WERI-Rb-1 (cell line): Measurements from ENCODE around the gene DOK7.

Experiments
- DNase-seq: peaks from one replicate; pipeline ENCODE4 v3.0.0-alpha.2; 2020
- H3K27ac ChIP-seq: fragments of 250-450 bp; sonication (Bioruptor Pico); 2 replicates; pipeline ENCODE4 v1.5.1; 2020; ENCODE audit warnings: mild to moderate bottlenecking, moderate library complexity
- H3K27me3 ChIP-seq: fragments of 250-450 bp; sonication (Bioruptor Pico); 2 replicates; pipeline ENCODE4 v1.5.1; 2021; ENCODE audit warnings: mild to moderate bottlenecking, low read depth, moderate library complexity; ENCODE audit not compliant: insufficient read depth, severe bottlenecking
- H3K36me3 ChIP-seq: fragments of 250-450 bp; sonication (Bioruptor Pico); 2 replicates; pipeline ENCODE4 v1.5.1; 2020; ENCODE audit warnings: mild to moderate bottlenecking, moderate library complexity
- H3K4me3 ChIP-seq: 2 replicates; pipeline ENCODE4 v1.5.1; 2011; ENCODE audit warnings: low read depth, mild to moderate bottlenecking, control low read depth, low read length
- H3K9me3 ChIP-seq: fragments of 250-450 bp; sonication (Bioruptor Pico); 2 replicates; pipeline ENCODE4 v1.5.1; 2021; ENCODE audit warnings: mild to moderate bottlenecking, moderate library complexity; ENCODE audit not compliant: severe bottlenecking
- CTCF ChIP-seq: IDR thresholded peaks from 2 replicates; pipeline ENCODE4 v1.5.1; 2011; ENCODE audit warnings: low read depth, mild to moderate bottlenecking, control low read depth, inconsistent platforms, low read length

DOK7 gene

GRCh38 chr4:3420956-3421355 lies 42.1 kb upstream of the DOK7 start:
- Histone ChIP-seq H3K36me3 (peaks cover 49% of the 10 kb centered on the region), H3K9me3 (no peaks in the 10 kb centered on the region), H3K27ac (no peak overlapping the region), H3K4me3 (no peak overlapping the region), H3K27me3 (no peaks in the 10 kb centered on the region)
- no peak for DNase-seq
- TF ChIP-seq CTCF, result no peak

GRCh38 chr4:3421470-3421869 lies 41.6 kb upstream of the DOK7 start:
- no peak for TF ChIP-seq CTCF
- Histone ChIP-seq H3K4me3 (no peak overlapping the region), H3K27me3 (no peaks in the 10 kb centered on the region), H3K9me3 (no peaks in the 10 kb centered on the region), H3K27ac (no peak overlapping the region), H3K36me3 (peaks cover 44% of the 10 kb centered on the region)
- DNase-seq, result no peak

GRCh38 chr4:3422241-3422801 lies 40.8 kb upstream of the DOK7 start:
- TF ChIP-seq CTCF, result no peak
- H3K27me3 ChIP-seq, result no peaks in the 10 kb centered on the region
- H3K9me3 ChIP-seq, result no peaks in the 10 kb centered on the region
- H3K36me3 ChIP-seq, result peaks cover 35% of the 10 kb centered on the region
- DNase-seq, result no peak
- H3K4me3 ChIP-seq, result no peak overlapping the region
- no peak overlapping the region for H3K27ac ChIP-seq

DNA sequence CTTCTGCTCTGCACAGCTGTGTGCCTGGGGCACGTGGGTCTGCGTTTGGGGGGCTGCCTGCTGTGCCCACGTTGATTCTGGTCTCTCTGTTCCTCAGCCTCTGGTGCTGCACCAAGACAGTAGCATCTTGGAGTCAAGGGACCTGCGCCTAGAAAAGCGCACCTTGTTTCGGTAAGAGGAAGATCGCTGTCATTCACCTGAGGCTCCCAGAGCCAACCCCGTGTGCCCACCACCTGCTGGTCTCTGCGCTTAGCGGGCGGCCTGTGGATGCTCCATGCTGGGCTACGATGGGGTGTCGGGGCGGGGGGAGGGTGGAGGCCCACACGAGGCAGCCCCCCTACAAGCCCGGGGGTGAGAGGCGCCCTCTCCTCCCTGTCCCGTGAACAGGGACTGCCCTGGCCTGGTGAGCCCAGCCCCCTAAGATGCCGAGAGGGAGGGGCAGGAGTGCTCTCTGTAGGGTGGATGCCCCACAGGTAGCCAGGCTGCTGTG lies 40.3 kb upstream of the DOK7 start:
- Histone ChIP-seq H3K9me3 (no peaks in the 10 kb centered on the region), H3K36me3 (peaks cover 30% of the 10 kb centered on the region), H3K4me3 (no peak overlapping the region), H3K27ac (no peak overlapping the region), H3K27me3 (no peaks in the 10 kb centered on the region)
- no peak for TF ChIP-seq CTCF
- DNase-seq, result no peak

DNA sequence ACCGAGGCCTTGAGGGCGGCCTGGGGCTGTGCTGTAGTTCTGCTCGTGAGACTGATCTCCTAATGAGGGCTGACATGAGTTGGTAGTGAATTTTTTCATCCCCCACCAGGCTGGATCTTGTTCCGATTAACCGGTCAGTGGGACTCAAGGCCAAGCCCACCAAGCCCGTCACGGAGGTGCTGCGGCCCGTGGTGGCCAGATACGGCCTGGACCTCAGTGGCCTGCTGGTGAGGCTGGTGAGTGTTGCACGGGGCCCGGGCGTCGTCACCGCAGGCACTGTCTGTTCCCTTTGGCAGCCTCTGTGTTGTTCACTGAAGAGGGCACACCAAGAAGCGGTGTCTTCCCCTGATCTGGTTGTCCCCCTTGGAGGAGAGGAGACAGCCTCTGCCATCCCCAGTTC lies 39.7 kb upstream of the DOK7 start:
- Histone ChIP-seq H3K27ac (no peak overlapping the region), H3K4me3 (no peak overlapping the region), H3K27me3 (no peaks in the 10 kb centered on the region), H3K9me3 (no peaks in the 10 kb centered on the region), H3K36me3 (peaks cover 24% of the 10 kb centered on the region)
- TF ChIP-seq CTCF, result no peak
- DNase-seq, result no peak

DNA sequence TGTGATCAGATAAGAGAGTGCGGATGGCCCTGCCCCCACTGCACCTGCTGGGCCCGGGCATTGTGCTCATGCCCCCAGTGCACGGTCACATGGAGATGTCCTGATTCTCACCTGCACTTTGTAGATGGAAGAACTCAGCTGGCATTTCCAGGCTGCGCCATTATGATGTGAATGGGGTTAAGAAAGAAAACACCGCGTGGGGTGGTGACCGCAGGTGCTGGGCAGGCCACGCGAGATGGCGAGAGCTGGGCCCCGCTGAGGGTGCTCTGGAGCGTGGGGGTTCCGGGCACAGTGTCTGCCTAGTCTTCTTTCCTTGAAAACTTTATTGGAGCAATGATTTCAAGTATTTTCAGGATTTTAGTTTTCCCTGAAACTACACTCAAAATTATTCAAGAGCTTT lies 39.2 kb upstream of the DOK7 start:
- Histone ChIP-seq H3K27me3 (no peaks in the 10 kb centered on the region), H3K27ac (no peak overlapping the region), H3K4me3 (no peak overlapping the region), H3K9me3 (no peaks in the 10 kb centered on the region), H3K36me3 (peaks cover 23% of the 10 kb centered on the region)
- no peak for DNase-seq
- TF ChIP-seq CTCF, result no peak
